NOMO-1 treated with DMSO at 0.1 percent for 48 hours (cell line): ENCODE measurements around the gene SREBF2.
"Not testable (repeated sequence)": the region's sequence is repeated elsewhere in the genome, so short reads cannot be mapped to it uniquely, and the experiment has no call there.

ENCODE experiments used
- DNase-seq: peaks from one replicate; lab custom pipeline; 2025; ENCODE audit not compliant: unreplicated experiment; lab: John Stamatoyannopoulos, UW

Gene SREBF2

GRCh38 chr22:41841085-41841712, 8.3 kb downstream of the SREBF2 start:
- no peak for DNase-seq

GRCh38 chr22:41842996-41843970, 10.4 kb downstream of the SREBF2 start:
- DNase-seq, result no peak

DNA sequence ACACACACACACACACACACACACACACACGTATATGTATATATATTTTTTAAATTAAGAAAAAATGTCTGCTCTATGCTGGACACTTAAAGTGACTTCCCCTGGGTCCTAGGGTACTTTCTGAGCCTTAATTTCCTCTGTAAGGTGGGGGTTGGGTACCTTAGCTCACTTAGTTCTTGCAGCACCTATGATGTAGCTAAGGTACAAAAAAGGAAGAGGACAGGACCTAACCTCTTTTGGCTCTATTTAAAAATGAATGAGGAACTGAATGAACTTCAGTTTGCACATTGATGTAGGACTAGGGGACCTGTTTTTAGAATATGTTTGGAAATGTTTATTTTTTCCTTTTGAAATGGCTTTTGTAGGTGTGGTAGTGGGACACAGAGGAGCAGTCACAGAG, 11.1 kb downstream of the SREBF2 start:
- DNase-seq, result peak; percentile 36

DNA sequence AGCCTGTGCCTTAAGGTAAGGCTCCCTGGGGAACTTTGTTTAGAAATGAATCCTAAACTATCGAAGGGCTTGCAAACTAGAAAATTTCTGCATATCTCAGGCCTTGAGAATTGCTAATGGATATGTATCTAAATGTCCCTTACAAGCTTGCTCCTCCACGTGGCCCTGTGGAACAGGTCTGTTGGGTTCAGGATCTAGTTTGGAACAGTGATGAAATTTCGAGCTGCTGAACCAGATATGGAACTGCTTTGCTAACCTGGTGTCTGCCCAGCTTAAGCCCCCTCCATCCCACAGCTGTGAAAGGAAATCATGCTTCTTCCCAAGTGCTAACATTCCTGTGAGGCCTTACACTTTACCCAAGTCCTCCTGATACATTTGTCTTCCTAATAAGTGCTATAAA, 11.6 kb downstream of the SREBF2 start:
- DNase-seq, result no peak

- no peak for DNase-seq
Measured at GRCh38 chr22:41845380-41846267, 12.7 kb downstream of the SREBF2 start.

GRCh38 chr22:41846268-41846987, 13.5 kb downstream of the SREBF2 start:
- no peak for DNase-seq

DNA sequence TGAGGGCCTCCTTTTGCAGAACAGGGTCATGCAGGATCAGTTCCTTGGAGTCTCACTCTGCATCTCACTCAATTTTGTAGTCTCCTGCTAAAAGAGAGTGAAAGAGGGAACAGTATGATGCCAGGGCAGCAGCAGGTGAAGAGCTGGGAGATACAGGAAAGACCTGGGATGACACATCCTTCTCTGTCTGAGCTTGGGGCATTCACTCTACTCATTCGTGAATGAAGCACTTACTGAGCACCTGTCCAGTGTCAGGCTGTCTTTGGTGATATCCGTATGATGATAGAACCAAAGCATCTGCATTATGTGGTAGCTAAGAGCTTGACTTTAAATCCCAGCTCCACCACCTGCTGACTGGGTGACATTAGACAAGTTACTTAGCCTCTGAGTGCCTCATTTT, 14.4 kb downstream of the SREBF2 start:
- DNase-seq, result no peak

DNA sequence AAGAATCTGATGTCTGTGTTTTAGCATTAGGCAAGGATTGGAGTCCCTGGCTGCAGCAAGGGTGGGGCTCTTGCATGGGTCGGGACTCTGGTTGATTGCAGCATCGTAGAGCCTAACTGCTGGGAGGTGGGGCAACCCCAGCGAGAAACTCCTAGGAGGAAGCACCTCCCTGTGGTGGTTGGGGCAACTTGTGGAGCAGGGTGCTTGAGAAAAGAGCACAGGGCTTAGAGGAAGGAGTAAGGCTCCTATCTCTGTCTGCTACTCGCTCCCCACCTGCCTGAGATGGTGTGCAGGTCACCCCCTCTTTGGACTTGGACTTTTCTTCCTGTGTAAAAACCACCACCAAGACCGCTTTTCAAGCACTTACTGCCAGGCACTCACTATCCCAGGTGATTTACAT, 15.6 kb downstream of the SREBF2 start:
- DNase-seq, result peak; percentile 95

GRCh38 chr22:41856469-41856868, 23.6 kb downstream of the SREBF2 start:
- no peak for DNase-seq

DNA sequence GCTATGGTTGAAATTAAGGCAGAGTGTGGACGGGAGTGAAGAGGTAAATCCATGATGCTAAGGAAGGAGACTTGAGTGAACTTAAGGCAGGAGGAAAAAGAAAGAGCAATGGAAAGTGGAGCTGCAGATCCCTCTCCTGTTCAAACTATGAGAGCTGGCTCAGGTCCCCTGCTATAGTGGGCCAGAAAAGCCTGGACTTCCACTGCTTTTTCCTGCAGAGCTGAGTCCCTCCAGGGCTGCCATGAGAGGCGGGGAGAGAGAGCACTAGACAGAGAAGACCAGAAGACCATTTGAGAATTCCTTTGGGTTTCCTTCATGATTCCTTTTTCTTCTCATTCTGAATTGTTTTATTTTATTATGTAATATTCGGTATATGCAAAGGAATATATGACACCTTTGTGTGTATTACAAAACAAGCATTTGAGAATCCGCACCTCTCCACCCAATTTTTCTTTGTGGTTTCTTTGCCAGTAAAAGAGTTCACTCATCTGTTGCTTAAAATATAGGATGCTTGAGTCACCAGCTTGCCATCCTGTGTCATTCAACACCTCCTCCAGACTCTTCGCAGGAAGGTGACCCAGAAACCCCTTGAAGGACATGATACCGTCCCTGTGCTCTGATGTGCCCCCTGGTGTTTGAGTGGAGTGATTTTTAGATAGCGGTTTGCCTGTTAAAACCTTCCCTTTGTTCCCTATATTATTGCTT, 24.4 kb downstream of the SREBF2 start:
- peak; percentile 73 for DNase-seq

DNA sequence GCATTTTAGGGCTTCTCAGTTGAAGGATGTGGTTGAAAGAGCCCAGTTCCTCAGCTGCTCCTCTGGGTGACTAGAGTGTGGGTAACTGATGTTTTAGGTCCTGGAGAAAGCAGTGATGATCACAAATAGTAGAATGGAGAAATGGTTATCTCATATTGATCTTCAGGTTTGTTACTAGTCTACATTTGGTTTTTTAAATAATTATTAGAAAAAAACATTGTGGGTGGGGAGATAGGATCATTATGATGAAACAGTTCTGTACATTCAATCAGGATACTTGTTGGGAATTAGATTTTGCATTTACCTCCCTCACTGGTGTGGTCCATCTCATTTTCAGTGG, 24.9 kb downstream of the SREBF2 start:
- DNase-seq, result no peak

DNA sequence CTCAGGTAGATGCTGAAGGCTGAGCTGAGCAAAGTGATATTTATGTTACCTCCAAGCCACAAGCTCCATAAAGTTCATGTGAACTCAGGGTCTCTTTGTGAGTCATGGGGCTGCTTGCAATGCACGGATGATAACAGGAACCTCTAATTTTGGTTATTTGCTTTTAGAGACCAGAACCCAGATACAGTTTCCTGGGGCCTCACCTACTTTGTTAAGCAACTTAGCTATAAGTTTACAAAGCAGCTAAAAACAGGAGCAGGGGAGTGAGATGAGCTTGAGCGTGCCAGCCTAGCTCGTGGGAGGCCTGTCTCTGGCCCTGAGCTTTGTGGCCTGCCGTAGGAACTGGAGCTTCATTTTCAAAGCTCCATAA, 29.2 kb downstream of the SREBF2 start:
- DNase-seq, result peak; percentile 88

- DNase-seq, result no peak
Measured at GRCh38 chr22:41862530-41863266, 29.8 kb downstream of the SREBF2 start.

GRCh38 chr22:41863472-41863871, 30.6 kb downstream of the SREBF2 start:
- no peak for DNase-seq

GRCh38 chr22:41868556-41868955, 35.7 kb downstream of the SREBF2 start:
- no peak for DNase-seq

- DNase-seq, result not testable (repeated sequence)
Measured at GRCh38 chr22:41870081-41870480, 37.2 kb downstream of the SREBF2 start.

GRCh38 chr22:41870786-41871185, 37.9 kb downstream of the SREBF2 start:
- no peak for DNase-seq

DNA sequence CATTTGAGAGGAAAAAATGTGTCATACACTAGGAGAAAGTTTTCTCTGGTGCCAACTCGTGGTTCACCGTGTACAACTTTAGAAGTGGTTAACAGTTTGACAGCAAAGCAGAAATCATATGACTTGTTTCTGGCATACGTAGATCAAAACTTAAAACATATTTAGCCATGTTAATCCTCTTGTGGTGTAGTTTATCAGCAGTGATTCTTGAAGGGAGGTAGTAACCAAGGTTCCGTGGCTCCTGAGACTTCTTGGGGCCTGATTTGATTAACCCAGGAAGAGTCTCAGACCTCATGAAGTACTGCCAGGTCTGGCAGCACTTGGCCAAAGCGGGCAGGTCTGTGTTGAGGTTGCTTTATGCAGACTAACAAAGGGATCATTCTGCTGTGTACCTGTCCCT, 40.5 kb downstream of the SREBF2 start:
- DNase-seq, result no peak

DNA sequence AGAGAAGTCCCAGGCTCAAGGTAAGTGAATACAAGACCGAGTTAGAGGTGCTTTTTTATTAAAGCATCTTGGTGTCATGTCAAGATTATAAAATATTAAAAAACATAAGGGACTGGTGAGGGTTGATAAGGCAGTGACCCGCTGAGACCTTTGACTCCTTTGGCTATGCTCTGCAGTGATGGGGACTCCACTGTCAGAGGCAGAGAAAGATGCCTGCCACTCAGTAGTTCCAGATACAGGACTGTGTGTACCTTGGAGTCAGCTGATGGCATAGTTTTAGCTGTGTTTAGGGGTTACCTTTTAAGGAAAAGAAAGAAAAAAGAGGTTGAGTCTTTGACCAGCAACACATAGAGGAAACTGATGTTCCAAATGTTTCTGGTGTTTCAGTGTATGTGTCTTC, 41.2 kb downstream of the SREBF2 start:
- no peak for DNase-seq
